GM12878 (cell line): ENCODE data around the gene KRTAP22-2. TPM values are rescaled to one million over a fixed set of nuclear protein-coding genes. Genes with fewer than 3 reads are reported as not detected.

ENCODE experiments used
- ATAC-seq: fragments of 200-7000 bp; cut with Tn5 transposase; 3 replicates; pipeline ENCODE4 v1.9.1; 2020; ENCODE audit warnings: mild to moderate bottlenecking, moderate library complexity
- BruUV-seq: library from RNA; stranded (reverse); fragments of 400-500 nt; replicated peaks from 2 replicates; lab custom pipeline; 2021; lab: Mats Ljungman, UMichigan
- CTCF ChIA-PET: fragments of 300-600 bp; sonication (Branson Sonifier 250); formaldehyde crosslinking; extraction: SDS; loops from one replicate; lab custom pipeline; 2021; ENCODE audit warnings: inconsistent platforms; lab: Yijun Ruan, JAX
- POLR2A ChIA-PET: fragments of 350-600 bp; formaldehyde crosslinking; extraction: SDS; loops from one replicate; lab custom pipeline; 2021; ENCODE audit warnings: inconsistent platforms; lab: Charles Lee
- RAD21 ChIA-PET: fragments of 300-600 bp; sonication (Branson Sonifier 250); formaldehyde crosslinking; loops from one replicate; lab custom pipeline; 2023; ENCODE audit warnings: antibody characterized with exemption; ENCODE audit not compliant: unreplicated experiment; lab: Charles Lee
- SMC1A ChIA-PET: fragments of 300-600 bp; sonication (Branson Sonifier 250); formaldehyde crosslinking; loops from one replicate; lab custom pipeline; 2023; ENCODE audit not compliant: unreplicated experiment, uncharacterized antibody; lab: Charles Lee
- DNase-seq: peaks from one replicate; pipeline ENCODE4 v3.0.0-alpha.2; 2011; ENCODE audit warnings: low read depth, low spot score
- FAIRE-seq: peaks from 3 replicates; lab custom pipeline; 2011; peaks lifted over from hg19 to GRCh38; lab: Jason Lieb, UNC
- H2AFZ ChIP-seq: 2 replicates; pipeline ENCODE4 v1.6.0; 2011; ENCODE audit warnings: low read depth, low read length, control low read depth; ENCODE audit not compliant: control insufficient read depth
- H3K27ac ChIP-seq: 2 replicates; pipeline ENCODE4 v1.5.1; 2011; ENCODE audit warnings: control low read depth; ENCODE audit not compliant: control insufficient read depth, insufficient read depth
- H3K27me3 ChIP-seq, 2 experiments: replicated peaks in 1 of 2; 2 replicates each; pipeline versions ENCODE4 v1.6.0 to v1.6.1; 2011; ENCODE audit warnings: low read length in 1 of 2; ENCODE audit not compliant: control insufficient read depth in 2 of 2, insufficient read depth in 2 of 2
- H3K36me3 ChIP-seq, 2 experiments: 2 replicates each; pipeline ENCODE4 v1.5.1; 2011; ENCODE audit warnings: low read length in 1 of 2; ENCODE audit not compliant: control insufficient read depth in 2 of 2, insufficient read depth in 2 of 2
- H3K4me1 ChIP-seq: 2 replicates; pipeline ENCODE4 v1.6.1; 2011; ENCODE audit warnings: mild to moderate bottlenecking, low read length, moderate library complexity, mixed read lengths; ENCODE audit not compliant: control insufficient read depth, insufficient read depth
- H3K4me2 ChIP-seq: 2 replicates; pipeline ENCODE4 v1.6.0; 2011; ENCODE audit warnings: control low read depth; ENCODE audit not compliant: control insufficient read depth, insufficient read depth
- H3K4me3 ChIP-seq: fragments of 200-600 bp; sonication (generic); 2 replicates; pipeline ENCODE4 v1.5.1; 2016
- H3K79me2 ChIP-seq: 2 replicates; pipeline ENCODE4 v1.6.0; 2011; ENCODE audit warnings: low read length; ENCODE audit not compliant: control insufficient read depth, insufficient read depth
- H3K9ac ChIP-seq: 2 replicates; pipeline ENCODE4 v1.8.0; 2011; ENCODE audit warnings: low read length, control low read depth, mixed read lengths; ENCODE audit not compliant: control insufficient read depth, insufficient read depth
- H3K9me3 ChIP-seq: replicated peaks from 3 replicates; pipeline ENCODE4 v1.5.1; 2011; ENCODE audit warnings: mild to moderate bottlenecking, low read length; ENCODE audit not compliant: control insufficient read depth, insufficient read depth
- H4K20me1 ChIP-seq: 2 replicates; pipeline ENCODE4 v1.6.0; 2011; ENCODE audit not compliant: control insufficient read depth, insufficient read depth
- CHD4 ChIP-seq: fragments of 200-600 bp; sonication (generic); IDR thresholded peaks from 2 replicates; pipeline ENCODE4 v1.6.1; 2016; ENCODE audit warnings: mild to moderate bottlenecking
- DPF2 ChIP-seq: fragments of 450-650 bp; IDR thresholded peaks from 2 replicates; pipeline ENCODE4 v1.6.1; 2017; ENCODE audit warnings: mild to moderate bottlenecking
- EGR1 ChIP-seq, 2 experiments: IDR thresholded peaks; 1 replicate in 1 of 2; 2 replicates in 1 of 2; pipeline ENCODE4 v1.6.1; 2011 to 2012; ENCODE audit warnings: low read depth in 2 of 2, low read length in 2 of 2, borderline replicate concordance in 1 of 2, mild to moderate bottlenecking in 1 of 2, moderate library complexity in 1 of 2
- NBN ChIP-seq: fragments of 450-650 bp; IDR thresholded peaks from 2 replicates; pipeline ENCODE4 v1.6.1; 2016
- POU2F2 ChIP-seq: IDR thresholded peaks from 3 replicates; pipeline ENCODE4 v1.6.1; 2011; ENCODE audit warnings: low read depth, mild to moderate bottlenecking, low read length, borderline replicate concordance
- SREBF1 ChIP-seq: IDR thresholded peaks from 2 replicates; pipeline ENCODE4 v1.6.1; 2012; ENCODE audit warnings: mild to moderate bottlenecking, low read length
- TCF7 ChIP-seq: IDR thresholded peaks from 2 replicates; pipeline ENCODE4 v1.6.1; 2014; ENCODE audit warnings: antibody characterized with exemption, borderline replicate concordance
- WGBS: methylation state at CpG from one replicate; pipeline ENCODE4 v1.1.6; 2016; ENCODE audit warnings: low lambda C conversion rate; ENCODE audit not compliant: insufficient replicate concordance, insufficient coverage; ENCODE audit errors: missing lambda C conversion rate; 5-methylcytosine and 5-hydroxymethylcytosine counted together
- in situ Hi-C: fragments of 300-500 bp; cut with MboI; formaldehyde crosslinking; loops from 9 replicates; pipeline ENCODE4 v1.14.3; 2018; ENCODE audit warnings: mixed read lengths
- intact Hi-C: fragments of 100-400 bp; cut with micrococcal nuclease; formaldehyde crosslinking; loops from one replicate; pipeline ENCODE4 v1.14.2; 2022; ENCODE audit not compliant: unreplicated experiment
- polyA plus RNA-seq, 11 experiments: library from polyadenylated mRNA; depleted of rRNA in 4 of 11; unstranded in 6 of 11; stranded (reverse) in 5 of 11; fragments of >200 nt; fragmentation: Nextera tagmentation in 4 of 11; fragmentation: Illumina TruSeq in 1 of 11; extraction: Ambion mirVana in 4 of 11; extraction: Trizol in 1 of 11; gene quantifications; 1 replicate in 1 of 11; 2 replicates in 10 of 11; pipeline versions ENCODE4 v1.2.1 to v1.2.3, GENCODE V29; 2011 to 2016; ENCODE audit warnings: inconsistent platforms in 2 of 11, missing spikeins in 2 of 11, low read depth in 1 of 11
- total RNA-seq, 4 experiments: library from RNA; depleted of rRNA in 3 of 4; stranded (reverse); fragments of >200 nt in 3 of 4; fragmentation: Illumina TruSeq in 1 of 4; extraction: Trizol in 1 of 4; gene quantifications; 2 replicates each; pipeline versions ENCODE4 v1.2.1 to v1.2.3, GENCODE V29; 2013 to 2021
- TF ChIP-seq, protein P1 (sequence below): fragments of 450-650 bp; IDR thresholded peaks from 2 replicates; pipeline ENCODE4 v1.6.1; 2017; ENCODE audit warnings: borderline replicate concordance
- TF ChIP-seq, protein P2 (sequence below): fragments of 450-650 bp; IDR thresholded peaks from 2 replicates; pipeline ENCODE4 v1.6.1; 2017; ENCODE audit warnings: mild to moderate bottlenecking
- TF ChIP-seq, protein P3 (sequence below): fragments of 150-350 bp; IDR thresholded peaks from 2 replicates; pipeline ENCODE4 v1.6.1; 2014; ENCODE audit warnings: mild to moderate bottlenecking, low read depth, low read length
- TF ChIP-seq, protein P4 (sequence below): fragments of 450-650 bp; IDR thresholded peaks from 2 replicates; pipeline ENCODE4 v1.6.1; 2016; ENCODE audit warnings: mild to moderate bottlenecking, moderate library complexity, borderline replicate concordance

The KRTAP22-2 gene
- total and polyA plus RNA-seq, 10 of the 15 experiments (the other 5 are each of a cell fraction or from before 2014, with no cell fraction given): not detected

DNA sequence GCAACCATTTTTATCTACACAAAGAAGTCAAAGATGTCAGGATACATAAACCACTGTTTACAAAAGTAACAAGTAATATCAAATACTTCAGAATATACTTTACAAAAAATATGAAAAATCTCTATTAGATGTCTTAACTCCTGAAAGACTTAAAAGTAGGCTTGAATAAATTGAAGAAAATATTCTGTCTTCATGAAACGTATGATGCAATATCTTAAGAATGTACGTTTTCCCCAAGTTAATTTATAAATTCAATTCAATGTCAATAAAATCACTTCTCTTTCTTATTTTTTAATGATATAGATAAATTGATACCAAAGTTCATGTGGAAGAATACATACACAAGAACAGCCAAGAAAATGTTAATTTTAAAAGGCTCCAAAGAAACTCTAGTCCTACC is 35.1 kb downstream of the KRTAP22-2 start (continued):
- TF ChIP-seq, protein P1, sequence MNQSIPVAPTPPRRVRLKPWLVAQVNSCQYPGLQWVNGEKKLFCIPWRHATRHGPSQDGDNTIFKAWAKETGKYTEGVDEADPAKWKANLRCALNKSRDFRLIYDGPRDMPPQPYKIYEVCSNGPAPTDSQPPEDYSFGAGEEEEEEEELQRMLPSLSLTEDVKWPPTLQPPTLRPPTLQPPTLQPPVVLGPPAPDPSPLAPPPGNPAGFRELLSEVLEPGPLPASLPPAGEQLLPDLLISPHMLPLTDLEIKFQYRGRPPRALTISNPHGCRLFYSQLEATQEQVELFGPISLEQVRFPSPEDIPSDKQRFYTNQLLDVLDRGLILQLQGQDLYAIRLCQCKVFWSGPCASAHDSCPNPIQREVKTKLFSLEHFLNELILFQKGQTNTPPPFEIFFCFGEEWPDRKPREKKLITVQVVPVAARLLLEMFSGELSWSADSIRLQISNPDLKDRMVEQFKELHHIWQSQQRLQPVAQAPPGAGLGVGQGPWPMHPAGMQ: no peak
- no peak for TF ChIP-seq POU2F2
- TF ChIP-seq, all 136 proteins: peak for 0

DNA sequence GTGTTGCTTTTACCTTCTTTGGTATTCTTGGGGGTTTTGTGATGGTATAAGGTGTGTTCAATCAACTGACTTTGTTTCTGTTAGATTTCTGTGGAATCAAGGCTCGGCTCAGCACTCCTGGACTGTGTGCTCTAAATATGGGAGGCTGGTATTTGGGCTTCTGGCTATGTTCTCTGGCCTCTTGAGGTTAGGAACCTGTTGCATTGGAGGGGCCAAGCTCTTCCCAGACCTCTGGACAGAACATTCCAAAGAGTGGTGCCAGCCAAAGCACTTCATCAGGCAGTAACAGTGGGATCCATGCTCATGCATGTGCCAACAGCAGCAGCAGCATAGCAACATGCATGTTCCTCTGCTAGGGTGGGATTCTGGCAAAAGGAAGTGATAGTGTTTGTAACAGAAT is 37.4 kb downstream of the KRTAP22-2 start:
- intact Hi-C loops (no loop called here), in situ Hi-C loops (no loop called here)
- H4K20me1 ChIP-seq: no peaks in the 10 kb centered on the region
- H3K4me1 ChIP-seq: no peaks in the 10 kb centered on the region
- H3K36me3 ChIP-seq: no peaks in the 10 kb centered on the region
- H3K79me2 ChIP-seq: no peaks in the 10 kb centered on the region
- POLR2A ChIA-PET: no interaction called here
- no TSS peak for BruUV-seq
- no peak overlapping the region for H3K4me2 ChIP-seq
- no peak overlapping the region for H2AFZ ChIP-seq
- no peaks in the 10 kb centered on the region for H3K9me3 ChIP-seq
- WGBS: 0% methylated on average over 1 of the region's 1 CpG
- H3K27ac ChIP-seq: no peak overlapping the region
- CTCF ChIA-PET: no interaction called here
- no peak for DNase-seq
- SMC1A ChIA-PET: no interaction called here
- no peak for ATAC-seq
- no peak for FAIRE-seq
- H3K9ac ChIP-seq: no peak overlapping the region
- H3K27me3 ChIP-seq: no peaks in the 10 kb centered on the region
- RAD21 ChIA-PET: no interaction called here
- no peak overlapping the region for H3K4me3 ChIP-seq
- TF ChIP-seq EGR1 (IDR thresholded peaks at IDR 0.05; ENCODE audit: borderline replicate concordance in 1 of 2, low read depth in 2 of 2, low read length in 2 of 2) (no peak), TCF7 (no peak), DPF2 (no peak), NBN (no peak), CHD4 (no peak), SREBF1 (no peak)
- TF ChIP-seq, protein P2, sequence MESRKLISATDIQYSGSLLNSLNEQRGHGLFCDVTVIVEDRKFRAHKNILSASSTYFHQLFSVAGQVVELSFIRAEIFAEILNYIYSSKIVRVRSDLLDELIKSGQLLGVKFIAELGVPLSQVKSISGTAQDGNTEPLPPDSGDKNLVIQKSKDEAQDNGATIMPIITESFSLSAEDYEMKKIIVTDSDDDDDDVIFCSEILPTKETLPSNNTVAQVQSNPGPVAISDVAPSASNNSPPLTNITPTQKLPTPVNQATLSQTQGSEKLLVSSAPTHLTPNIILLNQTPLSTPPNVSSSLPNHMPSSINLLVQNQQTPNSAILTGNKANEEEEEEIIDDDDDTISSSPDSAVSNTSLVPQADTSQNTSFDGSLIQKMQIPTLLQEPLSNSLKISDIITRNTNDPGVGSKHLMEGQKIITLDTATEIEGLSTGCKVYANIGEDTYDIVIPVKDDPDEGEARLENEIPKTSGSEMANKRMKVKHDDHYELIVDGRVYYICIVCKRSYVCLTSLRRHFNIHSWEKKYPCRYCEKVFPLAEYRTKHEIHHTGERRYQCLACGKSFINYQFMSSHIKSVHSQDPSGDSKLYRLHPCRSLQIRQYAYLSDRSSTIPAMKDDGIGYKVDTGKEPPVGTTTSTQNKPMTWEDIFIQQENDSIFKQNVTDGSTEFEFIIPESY: no peak
- TF ChIP-seq, protein P3, sequence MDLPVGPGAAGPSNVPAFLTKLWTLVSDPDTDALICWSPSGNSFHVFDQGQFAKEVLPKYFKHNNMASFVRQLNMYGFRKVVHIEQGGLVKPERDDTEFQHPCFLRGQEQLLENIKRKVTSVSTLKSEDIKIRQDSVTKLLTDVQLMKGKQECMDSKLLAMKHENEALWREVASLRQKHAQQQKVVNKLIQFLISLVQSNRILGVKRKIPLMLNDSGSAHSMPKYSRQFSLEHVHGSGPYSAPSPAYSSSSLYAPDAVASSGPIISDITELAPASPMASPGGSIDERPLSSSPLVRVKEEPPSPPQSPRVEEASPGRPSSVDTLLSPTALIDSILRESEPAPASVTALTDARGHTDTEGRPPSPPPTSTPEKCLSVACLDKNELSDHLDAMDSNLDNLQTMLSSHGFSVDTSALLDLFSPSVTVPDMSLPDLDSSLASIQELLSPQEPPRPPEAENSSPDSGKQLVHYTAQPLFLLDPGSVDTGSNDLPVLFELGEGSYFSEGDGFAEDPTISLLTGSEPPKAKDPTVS: no peak
- TF ChIP-seq, protein P4, sequence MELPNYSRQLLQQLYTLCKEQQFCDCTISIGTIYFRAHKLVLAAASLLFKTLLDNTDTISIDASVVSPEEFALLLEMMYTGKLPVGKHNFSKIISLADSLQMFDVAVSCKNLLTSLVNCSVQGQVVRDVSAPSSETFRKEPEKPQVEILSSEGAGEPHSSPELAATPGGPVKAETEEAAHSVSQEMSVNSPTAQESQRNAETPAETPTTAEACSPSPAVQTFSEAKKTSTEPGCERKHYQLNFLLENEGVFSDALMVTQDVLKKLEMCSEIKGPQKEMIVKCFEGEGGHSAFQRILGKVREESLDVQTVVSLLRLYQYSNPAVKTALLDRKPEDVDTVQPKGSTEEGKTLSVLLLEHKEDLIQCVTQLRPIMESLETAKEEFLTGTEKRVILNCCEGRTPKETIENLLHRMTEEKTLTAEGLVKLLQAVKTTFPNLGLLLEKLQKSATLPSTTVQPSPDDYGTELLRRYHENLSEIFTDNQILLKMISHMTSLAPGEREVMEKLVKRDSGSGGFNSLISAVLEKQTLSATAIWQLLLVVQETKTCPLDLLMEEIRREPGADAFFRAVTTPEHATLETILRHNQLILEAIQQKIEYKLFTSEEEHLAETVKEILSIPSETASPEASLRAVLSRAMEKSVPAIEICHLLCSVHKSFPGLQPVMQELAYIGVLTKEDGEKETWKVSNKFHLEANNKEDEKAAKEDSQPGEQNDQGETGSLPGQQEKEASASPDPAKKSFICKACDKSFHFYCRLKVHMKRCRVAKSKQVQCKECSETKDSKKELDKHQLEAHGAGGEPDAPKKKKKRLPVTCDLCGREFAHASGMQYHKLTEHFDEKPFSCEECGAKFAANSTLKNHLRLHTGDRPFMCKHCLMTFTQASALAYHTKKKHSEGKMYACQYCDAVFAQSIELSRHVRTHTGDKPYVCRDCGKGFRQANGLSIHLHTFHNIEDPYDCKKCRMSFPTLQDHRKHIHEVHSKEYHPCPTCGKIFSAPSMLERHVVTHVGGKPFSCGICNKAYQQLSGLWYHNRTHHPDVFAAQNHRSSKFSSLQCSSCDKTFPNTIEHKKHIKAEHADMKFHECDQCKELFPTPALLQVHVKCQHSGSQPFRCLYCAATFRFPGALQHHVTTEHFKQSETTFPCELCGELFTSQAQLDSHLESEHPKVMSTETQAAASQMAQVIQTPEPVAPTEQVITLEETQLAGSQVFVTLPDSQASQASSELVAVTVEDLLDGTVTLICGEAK: no peak
